ENCODE results near the gene PARD6B. TPM values are rescaled to one million over a fixed set of nuclear protein-coding genes. Genes with fewer than 3 reads are reported as not detected.
A peak's percentile ranks its signal among the peaks of the same experiment; 100 is the strongest.

PARD6B gene
- total RNA-seq, 1 donor from 2014 or later, result 12.4 TPM

DNA sequence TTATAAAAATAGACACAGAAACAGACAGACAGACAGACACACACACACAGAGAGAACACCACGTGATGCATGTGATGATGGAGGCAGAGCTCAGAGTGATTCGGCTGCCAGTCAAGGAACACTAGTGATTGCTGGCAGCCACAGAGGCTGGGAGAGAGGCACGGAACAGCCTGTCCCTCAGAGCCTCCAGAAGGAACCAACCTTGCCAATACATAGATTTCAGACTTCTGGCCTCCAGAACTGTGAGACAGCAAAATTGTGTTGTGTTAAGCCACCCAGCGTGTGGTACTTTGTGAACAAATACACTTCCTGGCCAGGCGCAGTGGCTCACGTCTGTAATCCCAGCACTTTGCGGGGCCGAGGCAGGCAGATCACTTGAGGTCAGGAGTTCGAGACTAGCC, 9.5 kb upstream of the PARD6B start:
- no peaks in the 10 kb centered on the region for H3K36me3 ChIP-seq (ENCODE audit: control insufficient read depth, insufficient read depth, low read length)
- H3K27me3 ChIP-seq (ENCODE audit: control insufficient read depth, insufficient read depth, low read length), result no peaks in the 10 kb centered on the region
- H3K4me3 ChIP-seq (ENCODE audit: low read depth, low read length), result no peak overlapping the region
- no peak for FAIRE-seq
- DNase-seq (ENCODE audit: low read depth), result no peak
- TF ChIP-seq, protein P1, sequence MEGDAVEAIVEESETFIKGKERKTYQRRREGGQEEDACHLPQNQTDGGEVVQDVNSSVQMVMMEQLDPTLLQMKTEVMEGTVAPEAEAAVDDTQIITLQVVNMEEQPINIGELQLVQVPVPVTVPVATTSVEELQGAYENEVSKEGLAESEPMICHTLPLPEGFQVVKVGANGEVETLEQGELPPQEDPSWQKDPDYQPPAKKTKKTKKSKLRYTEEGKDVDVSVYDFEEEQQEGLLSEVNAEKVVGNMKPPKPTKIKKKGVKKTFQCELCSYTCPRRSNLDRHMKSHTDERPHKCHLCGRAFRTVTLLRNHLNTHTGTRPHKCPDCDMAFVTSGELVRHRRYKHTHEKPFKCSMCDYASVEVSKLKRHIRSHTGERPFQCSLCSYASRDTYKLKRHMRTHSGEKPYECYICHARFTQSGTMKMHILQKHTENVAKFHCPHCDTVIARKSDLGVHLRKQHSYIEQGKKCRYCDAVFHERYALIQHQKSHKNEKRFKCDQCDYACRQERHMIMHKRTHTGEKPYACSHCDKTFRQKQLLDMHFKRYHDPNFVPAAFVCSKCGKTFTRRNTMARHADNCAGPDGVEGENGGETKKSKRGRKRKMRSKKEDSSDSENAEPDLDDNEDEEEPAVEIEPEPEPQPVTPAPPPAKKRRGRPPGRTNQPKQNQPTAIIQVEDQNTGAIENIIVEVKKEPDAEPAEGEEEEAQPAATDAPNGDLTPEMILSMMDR (IDR thresholded peaks at IDR 0.05; ENCODE audit: insufficient read depth, low read length, severe bottlenecking), result no peak

DNA sequence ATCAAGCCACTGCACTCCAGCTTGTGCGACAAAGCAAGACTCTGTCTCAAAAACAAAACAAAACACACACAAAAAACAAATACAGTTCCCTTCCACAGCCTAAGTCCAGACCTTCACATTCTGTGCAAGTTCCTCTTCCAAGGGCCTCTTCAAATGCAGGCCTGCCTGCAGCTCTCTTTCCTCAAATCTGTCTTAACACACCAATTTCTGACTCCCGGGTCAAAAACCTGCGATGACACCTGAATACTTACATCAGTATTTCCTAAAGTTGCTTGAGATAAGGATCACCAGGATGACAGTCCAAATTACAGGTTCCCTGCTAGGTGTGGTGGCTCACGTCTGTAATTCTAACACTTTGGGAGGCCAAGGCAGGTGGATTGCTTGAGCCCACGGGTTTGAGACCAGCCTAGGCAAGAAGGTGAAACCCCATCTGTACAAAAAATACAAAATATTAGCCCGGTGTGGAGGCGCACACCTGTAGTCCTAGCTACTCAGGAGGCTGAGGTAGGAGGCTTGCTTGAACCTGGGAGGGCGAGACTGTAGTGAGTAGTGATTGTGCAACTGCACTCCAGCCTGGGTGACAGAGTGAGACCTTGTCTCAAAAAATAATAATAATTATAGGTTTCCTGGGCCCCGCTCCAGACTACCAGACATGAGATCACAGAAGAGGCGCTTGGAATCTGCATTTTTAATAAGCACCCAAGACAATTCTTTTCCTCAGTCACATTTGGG, 8.8 kb upstream of the PARD6B start:
- FAIRE-seq, result no peak
- Histone ChIP-seq H3K4me3 (ENCODE audit: low read depth, low read length) (no peak overlapping the region), H3K36me3 (ENCODE audit: control insufficient read depth, insufficient read depth, low read length) (no peaks in the 10 kb centered on the region), H3K27me3 (ENCODE audit: control insufficient read depth, insufficient read depth, low read length) (no peaks in the 10 kb centered on the region)
- no peak for DNase-seq (ENCODE audit: low read depth)
- TF ChIP-seq, protein P1 (IDR thresholded peaks at IDR 0.05; ENCODE audit: insufficient read depth, low read length, severe bottlenecking), result no peak

DNA sequence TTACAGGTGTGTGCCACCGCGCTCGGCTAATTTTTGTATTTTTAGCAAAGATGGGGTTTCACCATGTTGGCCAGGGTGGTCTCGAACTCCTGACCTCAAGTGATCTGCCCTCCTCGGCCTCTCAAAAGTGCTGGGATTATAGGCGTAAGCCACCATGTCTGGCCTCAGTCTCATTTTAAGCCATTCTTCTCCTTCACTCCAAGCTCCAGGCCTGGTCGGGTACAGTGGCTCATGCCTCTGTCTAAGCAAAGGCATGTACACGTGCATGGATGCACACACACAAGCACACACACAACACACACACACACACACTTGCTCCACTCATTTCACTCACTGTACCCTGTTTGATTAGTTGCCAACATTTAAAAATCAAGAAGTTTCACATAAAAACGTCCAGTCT, 7.7 kb upstream of the PARD6B start:
- FAIRE-seq, result no peak
- H3K4me3 ChIP-seq (ENCODE audit: low read depth, low read length), result no peak overlapping the region
- no peaks in the 10 kb centered on the region for H3K27me3 ChIP-seq (ENCODE audit: control insufficient read depth, insufficient read depth, low read length)
- TF ChIP-seq, protein P1 (IDR thresholded peaks at IDR 0.05; ENCODE audit: insufficient read depth, low read length, severe bottlenecking), result no peak
- H3K36me3 ChIP-seq (ENCODE audit: control insufficient read depth, insufficient read depth, low read length), result no peaks in the 10 kb centered on the region
- DNase-seq (ENCODE audit: low read depth), result no peak

DNA sequence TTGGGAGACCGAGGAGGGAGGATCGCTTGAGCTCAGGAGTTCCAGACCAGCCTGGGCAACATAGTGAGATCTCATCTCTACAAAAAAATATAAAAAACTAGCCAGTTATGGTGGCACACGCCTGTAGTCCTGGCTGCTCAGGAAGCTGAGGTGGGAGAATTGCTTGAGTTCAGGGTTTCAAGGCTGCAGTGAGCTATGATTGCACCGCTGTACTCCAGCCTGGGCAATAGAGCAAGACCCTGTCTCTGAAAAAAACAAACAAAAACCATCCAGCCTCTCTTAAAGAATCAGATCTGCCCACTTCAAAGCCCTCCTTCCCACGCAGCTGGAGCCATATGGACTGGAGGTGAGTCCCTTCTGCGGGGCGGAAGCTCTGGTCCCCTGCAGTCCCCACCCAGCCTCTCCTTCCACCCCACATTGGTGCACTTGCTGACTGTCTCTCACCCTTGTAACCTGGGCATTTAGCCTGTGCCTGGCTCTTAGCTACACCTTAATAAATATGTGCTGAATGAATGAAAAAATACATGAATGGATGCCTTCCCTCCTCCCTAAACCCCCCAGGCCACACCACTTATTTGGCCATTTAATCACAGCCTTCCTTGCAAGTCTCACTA, 7.2 kb upstream of the PARD6B start:
- Histone ChIP-seq H3K4me3 (ENCODE audit: low read depth, low read length) (no peak overlapping the region), H3K27me3 (ENCODE audit: control insufficient read depth, insufficient read depth, low read length) (no peaks in the 10 kb centered on the region), H3K36me3 (ENCODE audit: control insufficient read depth, insufficient read depth, low read length) (no peaks in the 10 kb centered on the region)
- TF ChIP-seq, protein P1 (IDR thresholded peaks at IDR 0.05; ENCODE audit: insufficient read depth, low read length, severe bottlenecking), result no peak
- FAIRE-seq (no peak), DNase-seq (ENCODE audit: low read depth) (no peak)

DNA sequence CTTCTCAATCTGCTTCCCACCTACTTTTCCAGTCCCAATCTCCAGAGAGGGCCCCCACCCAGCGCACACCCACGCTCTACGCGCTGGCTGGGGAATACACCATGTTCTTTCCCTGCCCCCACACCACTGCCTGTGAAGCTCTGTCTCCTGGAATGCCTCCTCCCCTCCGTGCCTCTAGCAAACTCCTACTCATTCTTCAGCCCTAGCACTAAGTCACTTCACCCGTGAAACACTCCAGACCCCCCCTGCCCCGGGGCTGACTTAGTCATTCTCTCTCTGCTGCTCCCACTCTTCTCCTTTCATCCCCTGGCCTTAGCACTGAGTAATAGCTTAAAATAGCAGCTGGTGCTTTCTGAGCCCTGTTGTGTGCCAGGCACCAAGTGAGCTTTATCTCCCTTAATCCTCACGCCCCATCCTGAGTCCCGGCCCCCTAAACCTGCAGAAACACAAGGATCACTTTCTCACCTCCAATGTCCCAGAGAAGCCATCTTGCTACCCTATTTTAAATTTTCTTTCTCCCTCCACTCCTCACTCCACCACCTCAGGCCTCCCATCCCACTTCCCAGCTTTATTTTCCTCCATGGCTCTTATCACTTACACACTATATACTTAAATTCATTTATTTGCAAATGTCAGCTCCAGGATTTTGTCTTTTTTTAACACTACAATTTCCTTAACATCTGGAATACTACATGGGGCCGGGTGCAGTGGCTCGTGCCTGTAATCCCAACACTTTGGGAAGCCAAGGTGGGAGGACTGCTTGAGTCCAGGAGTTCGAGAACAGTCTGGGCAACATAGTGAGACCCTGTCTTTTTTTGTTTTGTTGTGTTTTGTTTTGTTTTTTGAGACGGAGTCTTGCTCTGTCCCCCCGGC, 6.3 kb upstream of the PARD6B start:
- no peaks in the 10 kb centered on the region for H3K36me3 ChIP-seq (ENCODE audit: control insufficient read depth, insufficient read depth, low read length)
- no peaks in the 10 kb centered on the region for H3K27me3 ChIP-seq (ENCODE audit: control insufficient read depth, insufficient read depth, low read length)
- FAIRE-seq (no peak), DNase-seq (ENCODE audit: low read depth) (peak; percentile 97)
- H3K4me3 ChIP-seq (ENCODE audit: low read depth, low read length), result no peak overlapping the region
- TF ChIP-seq, protein P1 (IDR thresholded peaks at IDR 0.05; ENCODE audit: insufficient read depth, low read length, severe bottlenecking), result no peak

Data from bronchial epithelial cell (primary cell).